ENCODE data around the gene PLB1.

Gene PLB1, protein sequence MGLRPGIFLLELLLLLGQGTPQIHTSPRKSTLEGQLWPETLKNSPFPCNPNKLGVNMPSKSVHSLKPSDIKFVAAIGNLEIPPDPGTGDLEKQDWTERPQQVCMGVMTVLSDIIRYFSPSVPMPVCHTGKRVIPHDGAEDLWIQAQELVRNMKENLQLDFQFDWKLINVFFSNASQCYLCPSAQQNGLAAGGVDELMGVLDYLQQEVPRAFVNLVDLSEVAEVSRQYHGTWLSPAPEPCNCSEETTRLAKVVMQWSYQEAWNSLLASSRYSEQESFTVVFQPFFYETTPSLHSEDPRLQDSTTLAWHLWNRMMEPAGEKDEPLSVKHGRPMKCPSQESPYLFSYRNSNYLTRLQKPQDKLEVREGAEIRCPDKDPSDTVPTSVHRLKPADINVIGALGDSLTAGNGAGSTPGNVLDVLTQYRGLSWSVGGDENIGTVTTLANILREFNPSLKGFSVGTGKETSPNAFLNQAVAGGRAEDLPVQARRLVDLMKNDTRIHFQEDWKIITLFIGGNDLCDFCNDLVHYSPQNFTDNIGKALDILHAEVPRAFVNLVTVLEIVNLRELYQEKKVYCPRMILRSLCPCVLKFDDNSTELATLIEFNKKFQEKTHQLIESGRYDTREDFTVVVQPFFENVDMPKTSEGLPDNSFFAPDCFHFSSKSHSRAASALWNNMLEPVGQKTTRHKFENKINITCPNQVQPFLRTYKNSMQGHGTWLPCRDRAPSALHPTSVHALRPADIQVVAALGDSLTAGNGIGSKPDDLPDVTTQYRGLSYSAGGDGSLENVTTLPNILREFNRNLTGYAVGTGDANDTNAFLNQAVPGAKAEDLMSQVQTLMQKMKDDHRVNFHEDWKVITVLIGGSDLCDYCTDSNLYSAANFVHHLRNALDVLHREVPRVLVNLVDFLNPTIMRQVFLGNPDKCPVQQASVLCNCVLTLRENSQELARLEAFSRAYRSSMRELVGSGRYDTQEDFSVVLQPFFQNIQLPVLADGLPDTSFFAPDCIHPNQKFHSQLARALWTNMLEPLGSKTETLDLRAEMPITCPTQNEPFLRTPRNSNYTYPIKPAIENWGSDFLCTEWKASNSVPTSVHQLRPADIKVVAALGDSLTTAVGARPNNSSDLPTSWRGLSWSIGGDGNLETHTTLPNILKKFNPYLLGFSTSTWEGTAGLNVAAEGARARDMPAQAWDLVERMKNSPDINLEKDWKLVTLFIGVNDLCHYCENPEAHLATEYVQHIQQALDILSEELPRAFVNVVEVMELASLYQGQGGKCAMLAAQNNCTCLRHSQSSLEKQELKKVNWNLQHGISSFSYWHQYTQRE (N-terminal part only)

DNA sequence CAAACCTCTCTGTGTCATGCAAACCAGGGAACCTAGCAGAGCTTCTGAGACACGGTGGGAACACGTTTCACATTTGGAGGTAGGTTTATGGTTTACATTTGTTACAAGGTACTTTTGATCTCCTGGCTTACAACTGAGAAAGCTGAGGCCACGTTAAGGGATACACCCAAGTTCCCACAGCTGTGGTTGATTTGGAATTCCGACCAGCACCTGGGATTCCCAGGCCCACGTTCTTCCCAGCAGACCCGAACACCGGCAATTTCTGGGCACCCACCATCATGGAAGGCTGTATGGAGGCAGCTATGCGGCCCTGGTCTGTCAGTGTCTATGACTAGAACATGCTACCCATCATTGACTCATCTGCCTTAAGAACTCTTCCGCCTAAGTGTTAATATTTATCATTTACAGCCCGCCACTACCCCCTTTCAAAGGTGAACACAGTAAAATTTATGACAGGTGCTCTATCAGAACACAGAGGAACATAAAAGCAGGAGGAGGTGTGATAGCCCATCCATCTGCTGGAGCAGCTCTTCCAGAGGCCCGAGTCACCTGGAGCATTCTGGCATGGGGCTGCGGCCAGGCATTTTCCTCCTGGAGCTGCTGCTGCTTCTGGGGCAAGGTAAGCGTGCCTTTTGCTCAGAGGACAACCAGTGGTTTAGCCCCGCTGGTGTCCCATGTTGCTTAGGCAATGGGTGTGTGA lies at the start of gene PLB1:
TSS of gene PLB1 (plus strand) at position 510 of the 700 bp plus-strand sequence. CDS start at position 565, 55 bp downstream.
- no peak for DNase-seq

DNA sequence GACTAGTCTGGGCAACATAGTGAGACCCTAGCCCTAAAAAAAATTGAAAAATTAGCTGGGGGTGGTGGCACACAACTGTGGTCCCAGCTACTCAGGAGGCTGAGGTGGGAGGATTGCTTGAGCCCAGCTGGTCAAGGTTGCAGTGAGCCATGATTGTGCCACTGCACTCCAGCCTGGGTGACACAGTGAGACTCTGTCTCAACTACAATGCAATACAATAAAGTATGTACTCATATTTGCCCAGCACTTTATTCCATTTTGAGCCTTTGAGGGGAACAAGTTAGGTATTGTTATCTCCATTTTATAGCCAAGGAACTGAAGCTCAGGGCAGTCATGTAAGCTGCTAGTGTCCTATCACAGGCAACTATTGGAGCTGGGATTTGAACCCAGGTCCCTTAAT lies 49.3 kb upstream of the PLB1 start:
- no peak for DNase-seq

DNA sequence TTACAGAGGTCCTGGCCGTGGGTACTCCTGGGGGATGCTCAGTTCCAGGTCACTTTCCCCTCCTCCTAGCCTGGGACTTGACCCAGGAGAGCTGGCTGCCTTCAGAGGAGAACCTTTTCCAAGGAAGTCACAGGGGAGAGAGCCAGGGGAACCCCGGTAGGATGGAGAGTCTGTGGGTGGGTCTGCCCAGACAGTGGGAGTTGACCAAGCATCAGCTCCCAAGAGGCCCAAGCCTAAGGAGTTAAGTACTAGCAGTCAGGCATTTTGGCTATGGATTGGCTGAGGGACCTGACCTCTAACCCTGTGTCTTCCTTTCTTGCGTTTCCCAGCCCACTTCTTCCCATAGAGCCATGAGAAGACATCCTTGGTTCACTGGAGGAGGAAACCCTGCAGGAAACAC lies 48.8 kb upstream of the PLB1 start:
- DNase-seq: no peak

DNA sequence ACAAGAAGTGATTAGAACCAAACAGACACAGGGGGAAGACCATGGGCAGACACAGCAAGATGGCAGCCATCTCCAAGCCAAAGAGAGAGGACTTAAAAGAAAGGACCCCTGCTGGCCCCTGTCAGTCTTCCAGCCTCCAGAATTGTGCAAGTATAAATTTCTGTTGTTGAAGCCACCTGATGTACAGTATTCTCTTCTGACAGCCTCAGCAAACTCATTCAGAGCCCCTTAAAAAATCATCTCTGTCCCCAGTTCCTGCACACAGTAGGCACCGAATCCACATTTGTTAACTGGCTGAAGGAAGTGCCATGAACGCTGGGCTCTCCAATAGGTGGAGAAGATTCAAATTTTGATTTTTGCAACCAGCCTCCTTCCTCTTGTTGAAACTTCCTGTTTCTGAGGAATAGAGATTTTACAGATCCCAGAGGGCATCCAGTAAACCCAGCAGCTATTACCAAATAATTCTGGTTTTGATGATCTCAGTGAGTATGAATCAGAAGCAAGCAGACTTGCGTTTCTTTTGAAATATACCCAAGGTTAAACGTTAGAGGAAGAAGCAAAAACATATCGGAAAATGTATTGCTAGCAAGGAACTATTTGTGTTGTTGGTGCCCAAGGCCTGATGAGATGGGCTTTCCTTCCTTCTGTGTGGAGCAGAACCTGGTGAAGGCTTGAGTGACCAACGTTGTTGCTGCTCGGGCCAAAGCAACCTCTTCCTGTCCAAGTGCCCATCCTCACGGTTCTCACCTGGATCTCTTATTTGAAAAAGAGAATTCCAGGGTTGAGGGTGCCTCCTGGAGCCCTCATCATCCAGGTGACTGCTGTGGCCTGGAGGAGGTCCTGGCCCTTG lies 47.7 kb upstream of the PLB1 start:
- no peak for DNase-seq

DNA sequence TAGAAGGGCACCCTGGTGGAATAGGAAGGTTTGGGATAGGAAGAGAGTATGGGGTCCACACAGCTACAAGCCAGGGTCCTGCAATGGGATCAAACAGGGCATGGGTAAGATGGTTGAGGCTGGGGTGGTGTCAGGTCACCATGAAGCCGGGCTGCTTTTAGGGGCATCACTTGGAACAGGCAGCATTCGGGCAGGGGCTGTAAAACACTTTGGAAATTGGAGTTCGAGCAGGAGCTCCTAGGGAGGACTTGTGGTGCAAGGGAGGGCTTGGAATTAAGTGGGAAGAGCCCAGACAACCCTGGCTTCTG lies 47.1 kb upstream of the PLB1 start:
- no peak for DNase-seq

DNA sequence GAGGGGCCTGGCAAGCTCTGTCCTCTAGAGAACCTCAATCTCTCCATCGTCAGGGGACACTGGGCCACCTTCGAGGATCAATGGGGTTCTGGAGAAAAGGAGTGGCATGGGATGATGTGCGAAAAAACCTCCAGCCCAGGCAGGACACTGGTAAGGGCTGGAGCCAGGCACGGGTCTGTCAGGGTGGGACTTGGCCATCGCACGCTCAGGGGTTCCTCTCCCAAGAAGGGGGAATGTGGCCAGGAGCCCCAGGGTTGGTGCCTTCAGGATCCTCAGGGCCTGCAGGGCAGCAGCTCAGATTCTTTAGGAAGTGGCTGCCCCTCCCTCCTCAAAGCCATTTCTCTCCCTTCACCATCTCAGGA lies 46.8 kb upstream of the PLB1 start:
- no peak for DNase-seq

DNA sequence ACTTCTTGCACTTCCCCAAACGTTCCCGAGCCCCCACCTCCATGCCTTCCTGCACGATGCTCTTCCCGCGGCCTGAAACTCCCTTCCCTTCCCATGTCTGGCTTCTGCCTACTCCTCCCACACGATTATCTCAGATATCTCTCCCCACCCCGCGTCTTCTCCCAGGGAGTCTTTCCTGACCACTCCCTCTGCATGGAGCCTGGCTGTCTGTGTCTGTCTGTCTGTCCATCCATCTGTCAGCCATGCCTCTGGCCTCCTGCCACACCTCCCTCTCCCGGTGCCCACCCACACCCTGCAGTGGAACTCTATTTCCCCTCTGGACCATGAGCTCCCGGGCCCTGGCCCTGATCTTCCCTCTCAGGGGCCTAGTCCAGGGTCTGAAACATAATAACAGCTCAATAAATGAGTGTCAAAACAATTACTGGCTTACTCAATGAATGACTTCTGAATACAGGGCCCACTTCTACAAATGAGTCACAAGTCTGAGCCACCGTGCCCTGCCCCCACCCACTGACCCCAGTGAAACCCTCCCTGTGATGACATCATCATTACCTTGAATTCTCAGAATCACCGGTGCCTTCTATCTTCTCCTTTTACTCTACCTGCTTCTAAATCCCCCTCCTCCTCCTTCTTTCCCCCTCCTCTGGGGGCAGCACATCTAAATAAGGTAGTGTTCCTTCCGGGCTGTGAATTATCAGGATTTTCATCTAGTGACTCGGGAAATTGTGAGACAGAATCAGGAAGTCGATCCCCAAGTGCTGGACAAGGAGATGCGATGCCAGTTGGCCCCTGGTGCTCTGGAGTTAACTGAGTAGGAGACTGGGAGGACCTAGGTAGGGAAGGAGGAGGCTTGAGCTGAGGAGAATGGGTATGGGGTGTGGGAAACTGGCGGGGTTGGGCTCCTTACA lies 46.1 kb upstream of the PLB1 start:
- no peak for DNase-seq

DNA sequence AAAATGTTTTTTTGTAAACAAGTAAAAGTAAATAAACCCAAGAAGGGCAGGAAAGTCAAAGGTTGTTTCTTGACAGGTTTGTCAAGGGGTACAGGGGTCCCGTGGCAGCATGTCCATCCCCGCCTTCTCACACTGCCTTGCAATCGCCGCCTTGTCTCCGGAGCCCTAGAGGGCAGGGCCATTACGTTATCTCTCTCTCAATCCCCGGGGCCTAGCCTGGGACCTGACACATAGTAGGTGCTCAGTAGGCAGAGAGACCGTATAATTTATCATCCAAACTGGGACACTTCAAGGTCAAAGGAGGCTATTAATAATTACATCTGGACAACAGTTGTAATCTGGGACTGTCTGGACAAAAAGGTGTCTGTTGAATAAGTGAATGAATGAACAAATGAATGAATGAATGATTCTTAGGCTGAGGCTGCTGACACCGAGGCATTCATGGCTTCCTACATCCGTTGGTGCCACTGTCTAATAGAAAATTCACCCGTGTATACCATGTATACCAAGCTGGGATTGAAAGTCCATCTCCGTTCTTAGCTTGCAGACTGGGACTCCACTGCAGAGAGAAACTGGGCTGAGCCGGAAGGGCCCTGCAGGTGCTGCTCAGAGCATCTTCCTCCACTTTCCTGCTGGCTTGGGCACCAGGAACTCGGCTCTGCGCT lies 44.8 kb upstream of the PLB1 start:
- no peak for DNase-seq

DNA sequence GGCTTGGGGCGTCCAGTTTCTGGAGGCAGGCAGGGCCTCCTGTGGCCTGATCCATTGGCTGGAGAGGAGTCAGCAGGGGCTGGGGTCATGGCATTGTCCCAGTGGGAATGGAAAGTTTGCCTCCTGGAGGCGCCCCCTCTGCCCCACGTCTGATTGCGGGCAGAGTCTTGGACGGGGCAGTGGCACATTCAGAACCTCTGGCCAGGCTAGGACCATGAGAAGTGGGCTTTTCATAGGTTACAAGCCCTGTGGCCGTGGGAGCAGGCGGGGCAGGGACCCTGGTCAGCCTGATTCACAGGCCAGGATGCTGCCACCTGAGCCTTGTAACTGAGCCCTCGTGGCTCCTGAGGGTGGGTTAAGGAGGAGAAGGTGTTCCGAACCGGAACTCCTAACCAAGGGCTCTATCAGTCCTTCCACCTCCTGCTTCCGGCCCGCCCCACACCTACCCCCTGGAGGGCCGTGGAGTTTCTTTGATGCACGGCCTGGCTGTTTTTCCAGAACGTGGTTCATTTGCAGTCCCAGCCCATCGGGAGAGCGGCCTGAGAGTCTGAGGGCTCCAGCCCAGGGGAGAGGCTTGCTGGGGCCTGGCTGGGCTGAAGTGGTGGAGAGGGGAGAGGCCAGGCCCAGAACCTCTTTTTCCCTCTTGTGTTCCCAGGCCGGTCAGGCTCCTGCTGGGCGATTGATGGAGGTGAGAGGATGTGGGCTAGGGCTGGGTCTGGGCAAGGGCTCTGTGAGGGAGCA lies 43.9 kb upstream of the PLB1 start:
- no peak for DNase-seq

DNA sequence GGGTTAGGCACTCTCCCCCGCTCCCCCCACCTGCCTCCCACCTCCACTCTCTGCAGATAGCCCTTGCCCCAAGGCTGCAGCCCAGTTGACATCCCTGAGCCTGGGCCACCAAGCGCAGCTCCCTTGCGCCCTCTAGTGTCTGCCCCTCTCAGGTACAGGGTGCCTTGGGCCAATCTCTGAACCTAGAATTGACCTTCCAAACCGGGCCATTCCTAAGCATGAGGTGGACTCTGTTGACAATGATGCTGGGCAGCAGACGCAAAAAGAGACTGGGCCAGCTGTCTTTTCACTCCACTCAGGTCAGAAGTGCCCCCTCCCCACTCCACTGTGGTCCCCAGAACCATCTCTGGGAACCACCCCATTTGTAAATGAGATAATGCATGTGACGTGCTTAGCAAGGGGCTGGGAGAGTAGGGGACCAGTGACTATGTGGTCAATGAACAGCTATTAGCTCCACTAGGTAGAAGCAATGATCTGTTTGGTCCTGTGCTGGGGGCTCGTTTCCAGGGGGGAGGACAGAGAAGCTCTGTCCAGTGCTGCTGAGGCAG lies 43.3 kb upstream of the PLB1 start:
- DNase-seq: peak; percentile 59

DNA sequence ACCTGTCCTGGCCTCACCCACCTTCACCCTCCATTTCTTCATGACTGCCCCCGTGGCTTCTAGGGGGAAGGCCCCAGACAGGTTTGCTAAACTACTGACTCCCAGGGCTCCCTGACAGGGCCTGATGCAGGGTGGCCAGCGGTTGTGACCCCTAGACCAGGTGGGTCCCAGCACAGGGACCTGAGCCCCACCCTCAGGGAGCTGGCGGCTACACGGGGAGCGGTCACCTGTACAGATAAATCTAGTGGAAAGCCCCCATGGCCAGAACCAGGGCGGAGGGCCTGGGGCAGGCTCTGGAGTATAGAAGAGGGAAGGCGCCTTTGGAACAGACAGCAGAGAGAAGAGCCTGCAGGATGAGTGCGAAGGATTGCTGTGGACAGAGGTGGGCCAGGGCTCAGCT lies 42.5 kb upstream of the PLB1 start:
- DNase-seq: no peak

DNA sequence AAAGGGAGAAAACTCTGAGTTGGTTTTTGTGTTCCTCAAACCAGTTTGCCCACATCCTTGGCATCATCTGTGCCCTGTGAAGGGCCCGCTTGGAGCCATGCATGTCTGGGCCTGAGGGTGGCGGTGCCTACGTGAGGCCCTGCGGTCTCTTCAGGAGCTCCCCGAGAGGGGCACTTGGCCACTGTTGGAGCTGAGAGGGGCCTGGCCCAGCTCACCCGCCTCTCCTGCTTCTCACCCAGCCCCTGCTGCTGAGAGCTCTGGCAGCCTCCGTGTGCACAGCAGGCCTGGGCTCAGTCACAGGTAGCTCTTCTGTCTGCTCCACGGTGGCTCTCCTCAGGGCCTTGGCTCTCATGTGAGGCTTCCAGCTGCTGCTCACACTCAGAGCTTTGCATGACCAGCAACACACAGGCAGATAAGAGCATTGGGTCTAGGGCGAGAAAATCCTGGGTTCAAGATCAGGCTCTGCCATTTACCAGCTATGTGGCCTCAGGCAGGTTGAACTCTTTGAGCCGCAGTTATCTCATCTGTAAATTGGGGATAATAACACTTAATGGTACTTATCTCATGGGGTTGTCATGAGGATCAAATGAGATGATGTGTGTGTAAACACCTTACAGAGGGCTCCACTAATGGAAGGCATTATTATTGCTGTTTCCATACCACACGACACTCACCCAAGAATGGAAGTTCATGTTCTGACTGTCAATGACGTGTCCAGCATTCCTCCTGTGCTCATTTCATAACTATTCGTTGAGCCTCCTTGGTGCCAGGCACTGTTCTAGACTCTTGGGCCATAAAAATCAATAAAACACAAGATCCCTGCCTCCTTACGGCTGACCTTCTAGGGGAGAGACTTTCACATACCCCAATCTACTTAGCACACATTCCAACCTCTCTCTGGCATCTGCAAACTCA lies 41.6 kb upstream of the PLB1 start:
- DNase-seq: no peak

DNA sequence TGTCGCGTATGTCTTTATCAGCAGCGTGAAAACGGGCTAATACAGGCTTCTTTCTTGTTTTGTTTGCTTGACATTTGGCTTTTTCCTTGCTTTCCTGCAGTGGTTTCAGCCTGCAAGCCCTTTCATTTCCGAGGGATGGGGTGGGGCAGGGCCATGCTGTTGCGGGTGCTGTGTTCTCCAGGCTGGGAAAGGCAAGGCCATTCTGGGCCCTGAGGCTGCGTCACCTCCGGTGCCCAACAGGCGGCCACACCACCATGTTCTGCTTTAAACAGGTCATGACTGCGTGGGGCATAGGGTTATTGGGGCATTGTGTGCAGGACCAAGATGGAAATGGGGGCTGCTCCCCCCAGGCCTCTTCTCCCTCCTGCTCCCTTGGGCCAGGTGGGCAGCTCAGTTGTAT lies 38.6 kb upstream of the PLB1 start:
- no peak for DNase-seq

DNA sequence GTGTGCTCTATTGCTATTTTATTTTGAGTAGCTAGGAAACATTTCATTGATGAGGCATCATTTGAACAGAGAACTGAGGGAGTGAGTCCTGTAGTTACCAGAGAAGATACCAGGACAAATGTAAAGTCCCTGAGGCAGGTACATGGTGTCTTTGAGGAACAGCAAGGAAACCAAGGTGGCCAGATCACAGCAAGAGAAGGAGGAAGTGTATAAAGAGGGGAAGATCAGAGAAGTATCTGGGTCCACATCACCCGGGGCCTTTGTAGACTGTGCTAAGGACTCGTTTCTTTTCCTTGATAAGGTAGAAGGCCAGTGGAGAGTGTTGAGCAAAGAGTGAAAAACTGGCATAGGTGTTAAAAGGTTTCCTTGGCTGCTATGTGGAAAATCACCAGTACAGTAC lies 34.8 kb upstream of the PLB1 start:
- no peak for DNase-seq

DNA sequence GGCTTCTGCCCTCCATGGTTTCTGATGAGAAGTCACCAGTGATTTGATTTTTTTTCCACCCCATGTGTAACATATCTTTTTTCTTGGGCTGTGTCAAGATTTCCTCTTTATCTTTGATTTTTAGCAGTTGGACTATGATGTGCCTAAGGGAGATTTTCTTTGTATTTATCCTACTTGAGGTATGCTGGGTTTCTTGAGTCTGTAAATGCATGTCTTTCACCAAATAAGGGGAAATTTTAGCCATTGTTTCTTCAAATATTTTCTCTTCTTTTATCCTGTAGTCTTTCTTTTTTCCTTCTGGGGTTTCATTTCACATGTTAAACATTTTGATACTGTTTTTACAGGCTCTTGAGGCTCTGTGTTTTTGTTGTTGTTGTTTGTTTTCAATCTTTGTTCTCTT lies 33.7 kb upstream of the PLB1 start:
- DNase-seq: no peak

DNA sequence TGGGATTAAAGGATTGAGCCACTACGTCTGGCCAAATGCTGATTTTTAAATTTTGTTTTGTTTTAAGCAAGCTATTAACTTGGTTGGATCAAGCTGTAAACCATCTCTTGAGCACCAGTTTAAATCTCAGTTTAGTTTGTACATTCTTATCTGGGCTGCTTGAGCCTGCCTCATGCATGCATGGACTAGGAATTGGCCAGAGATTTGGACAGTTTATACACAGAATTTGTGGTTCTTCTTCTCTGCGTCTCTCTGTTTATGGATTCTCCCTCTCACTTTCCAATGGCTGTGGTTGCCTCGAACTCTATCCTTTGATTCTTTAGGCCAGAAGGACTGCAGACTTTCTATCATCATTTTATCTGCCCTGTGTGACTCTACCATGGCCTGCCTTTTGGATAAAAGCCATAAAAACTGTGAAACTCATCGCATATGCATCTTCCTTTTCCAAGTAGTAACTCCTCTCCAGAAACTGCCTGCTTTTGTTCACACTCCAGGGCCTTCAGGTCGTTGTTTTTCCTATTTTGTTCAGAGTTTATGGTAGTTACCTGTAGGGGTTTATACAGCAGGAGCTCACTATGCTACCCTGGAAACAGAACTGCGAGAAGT lies 32.5 kb upstream of the PLB1 start:
- no peak for DNase-seq

DNA sequence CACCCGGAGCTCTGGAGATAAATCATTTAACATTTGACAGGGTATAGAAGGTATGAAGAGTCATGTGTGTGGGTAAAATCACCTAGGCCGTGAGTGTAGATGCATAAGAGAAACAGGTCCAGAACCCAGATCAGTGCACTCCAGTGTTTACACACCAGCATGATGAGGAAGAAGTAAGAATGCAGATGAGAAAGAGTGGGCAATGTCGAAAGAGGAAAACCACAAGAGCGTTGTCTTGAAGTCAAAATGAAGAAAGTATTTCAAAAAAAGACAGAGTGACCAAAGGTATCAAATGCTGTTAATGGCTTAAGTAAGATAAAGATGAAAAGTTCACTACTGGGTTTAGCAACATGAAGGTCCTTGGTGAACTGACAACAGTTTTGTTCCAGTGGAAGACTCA lies 32.0 kb upstream of the PLB1 start:
- DNase-seq: no peak
